ENCODE measurements around the gene PWWP2B.
A peak's percentile ranks its signal among the peaks of the same experiment; 100 is the strongest.

Gene PWWP2B

DNA sequence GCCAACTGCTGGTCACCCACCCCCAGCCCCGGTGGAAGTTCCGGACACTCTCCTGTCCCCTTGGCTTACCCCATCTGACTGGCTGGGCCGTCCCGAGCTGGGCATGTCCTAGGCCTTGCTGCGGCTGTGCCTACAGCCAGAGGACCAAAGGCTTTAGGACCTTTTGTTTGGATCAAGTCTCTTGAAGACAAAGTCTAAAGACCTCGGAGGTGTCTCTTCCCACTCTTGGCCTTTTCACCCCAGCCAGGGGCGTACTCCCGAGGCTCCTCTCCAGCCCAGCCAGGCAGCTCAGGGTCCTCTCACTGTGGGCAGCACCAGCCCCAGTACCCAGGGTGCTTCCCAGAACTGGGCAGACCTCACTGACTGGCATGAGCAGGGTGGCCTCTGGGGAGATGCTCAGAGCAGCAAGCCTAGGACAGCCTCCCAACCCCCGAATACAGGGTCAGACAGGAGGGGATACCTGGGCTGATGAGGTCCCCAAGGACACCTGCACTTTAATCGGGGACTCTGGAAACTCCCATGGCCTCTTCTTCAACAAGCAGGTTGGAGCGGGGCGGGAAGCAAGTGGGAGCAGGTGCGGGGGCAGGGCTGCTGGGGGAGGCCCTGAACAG is 2.7 kb upstream of the PWWP2B start:
- DNase-seq (ENCODE audit: low read depth in 2 of 2), result no peak

DNA sequence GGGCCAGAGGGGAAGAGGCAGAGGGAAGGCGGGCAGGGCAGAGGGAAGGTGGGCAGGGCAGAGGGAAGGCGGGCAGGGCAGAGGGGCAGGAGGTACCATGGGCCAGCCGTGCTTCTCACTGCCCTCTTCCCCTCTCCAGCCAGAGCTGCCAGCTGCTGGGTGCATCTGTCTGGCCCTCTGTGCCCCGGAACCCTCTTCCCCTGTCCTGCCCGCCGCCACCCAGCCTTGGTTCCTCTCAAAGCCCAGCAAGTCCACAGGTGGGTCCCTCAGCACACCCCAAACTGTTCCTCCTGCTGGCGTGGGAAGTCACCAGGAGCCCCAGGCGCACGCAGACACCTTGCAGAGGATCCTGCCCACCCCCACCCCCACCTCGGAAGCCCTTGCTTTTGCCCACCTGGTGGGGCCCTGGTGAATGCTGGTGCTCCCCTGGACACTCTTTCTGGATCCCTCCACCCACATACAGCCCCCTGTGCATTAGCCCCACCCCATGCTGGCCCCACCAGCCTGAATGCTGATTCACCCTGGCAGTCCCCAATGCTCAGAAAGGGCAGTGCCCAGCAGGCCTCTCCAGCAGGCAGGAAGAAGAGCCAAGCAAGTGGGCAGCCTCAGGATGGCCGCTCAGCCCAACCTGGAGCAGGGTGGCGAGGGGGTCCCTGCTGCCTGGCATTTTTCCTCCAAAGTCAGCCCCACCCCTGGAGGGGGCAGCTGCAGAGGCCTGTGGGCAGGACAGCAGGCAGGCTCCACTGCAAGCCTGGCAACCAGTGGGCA is 1.9 kb upstream of the PWWP2B start:
- DNase-seq (ENCODE audit: low read depth in 2 of 2), result no peak

DNA sequence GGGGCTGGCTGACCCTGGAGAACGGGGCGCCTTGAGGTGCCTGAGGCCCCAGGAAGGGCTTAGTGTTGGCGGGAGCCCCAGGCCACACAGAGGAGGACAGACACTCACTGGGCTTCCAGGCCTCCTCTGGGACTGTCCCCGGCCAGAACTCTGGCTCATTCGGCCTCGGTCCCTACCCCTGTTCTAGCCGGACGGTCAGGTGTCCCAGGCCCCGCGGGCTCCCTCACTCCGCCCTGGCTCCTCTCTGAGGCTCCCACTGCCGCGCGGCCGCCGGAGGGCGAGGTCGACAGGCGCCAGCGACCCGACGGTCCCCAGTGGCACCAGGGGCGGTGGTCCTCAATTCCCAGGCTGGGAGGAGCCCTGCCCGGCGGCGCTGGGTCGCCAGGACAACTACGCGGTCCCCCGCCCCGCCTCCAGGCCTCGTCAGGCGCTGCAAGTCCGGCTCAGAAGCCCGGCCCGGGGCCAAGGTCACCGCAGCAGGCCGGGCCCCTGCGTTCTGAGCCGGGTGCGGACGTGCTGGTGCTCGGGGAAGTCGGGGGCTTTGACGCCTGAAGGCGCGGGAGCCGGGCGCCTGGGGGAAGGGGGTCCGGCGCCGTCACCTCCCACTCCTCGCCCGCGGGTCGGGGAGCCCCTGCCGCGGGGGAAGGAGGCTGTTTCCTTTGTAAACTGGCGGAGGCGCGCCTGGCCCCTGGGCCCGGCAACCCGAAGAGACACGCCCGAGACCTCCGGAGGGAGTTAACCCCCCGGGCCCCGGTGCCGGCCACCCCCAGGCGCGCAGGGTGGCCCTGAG is 1.1 kb upstream of the PWWP2B start:
- no peak for DNase-seq (ENCODE audit: low read depth in 2 of 2)

DNA sequence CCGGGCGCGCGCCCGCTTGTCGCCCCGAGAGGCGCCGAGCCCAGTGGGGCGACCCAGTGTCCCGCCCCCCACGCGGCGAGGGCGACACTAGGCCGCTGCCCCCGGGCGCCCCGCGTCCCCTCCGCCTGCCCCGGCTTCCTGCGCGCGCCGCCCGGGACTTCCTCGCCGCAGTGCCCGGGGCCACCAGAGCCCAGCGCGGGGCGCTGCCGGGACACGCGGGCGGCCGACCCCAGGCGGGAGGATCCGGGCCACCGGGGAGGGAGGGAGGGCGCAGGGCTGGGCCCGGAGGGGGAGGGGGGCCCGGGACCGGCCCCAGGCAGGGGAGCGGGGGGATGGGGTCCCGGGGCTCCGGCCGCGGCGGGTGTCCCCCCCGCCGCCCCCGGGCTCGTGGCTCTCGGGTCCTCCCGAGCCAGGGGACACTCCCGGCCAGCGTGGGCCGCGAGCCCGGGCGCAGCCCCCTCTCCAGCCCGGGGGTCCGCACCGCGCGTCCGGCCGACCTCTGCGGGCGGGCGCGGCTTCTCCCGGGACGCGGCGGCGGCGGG is 435 bp upstream of the PWWP2B start:
- peak in 1 of 2 donors; percentile 25 for DNase-seq (ENCODE audit: low read depth in 2 of 2)

DNA sequence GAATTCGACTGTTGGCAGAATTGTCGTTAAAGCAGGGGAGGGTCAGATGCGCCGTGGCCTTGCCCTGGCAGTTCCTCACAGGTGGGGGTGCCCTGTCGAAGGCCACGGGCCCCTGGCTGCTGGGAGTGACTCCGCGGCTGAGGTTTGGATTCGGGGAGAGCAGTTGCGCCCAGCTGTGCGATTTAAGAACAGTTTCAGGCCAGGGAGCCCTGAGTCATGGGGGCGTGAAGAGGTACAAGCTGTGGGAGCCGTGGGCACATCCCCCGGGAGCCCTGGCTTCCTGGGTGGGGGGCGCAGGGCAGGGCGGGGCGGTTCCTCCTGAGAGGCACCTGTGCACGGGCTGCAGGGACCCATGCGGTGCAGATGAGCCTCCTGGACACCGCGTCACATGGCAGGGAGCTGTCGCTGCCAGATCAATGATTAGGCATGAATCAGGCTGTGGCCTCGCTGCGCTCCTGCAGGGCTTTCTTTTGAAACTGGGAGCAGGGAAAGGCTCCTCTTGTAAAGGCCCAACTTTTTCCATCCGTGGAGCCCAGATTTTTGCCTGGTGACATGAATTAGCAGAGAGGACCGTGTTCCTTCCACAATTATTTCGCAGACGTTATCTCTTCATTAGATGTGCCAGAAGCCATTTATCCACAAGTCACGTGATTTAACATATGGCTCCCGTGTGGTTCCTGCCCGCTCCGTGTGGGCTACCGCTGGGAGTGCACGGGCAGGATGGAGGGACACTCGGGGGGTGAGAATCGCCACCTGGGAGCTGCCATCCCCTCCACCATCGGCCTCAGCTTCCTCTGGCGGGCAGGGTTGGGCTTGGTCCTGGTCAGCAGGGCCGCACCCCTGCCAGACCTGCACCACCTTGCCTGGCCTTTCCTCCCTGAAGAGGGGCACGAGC is 918 bp downstream of the PWWP2B start:
- peak in 1 of 2 donors; percentile 25 for DNase-seq (ENCODE audit: low read depth in 2 of 2)

DNA sequence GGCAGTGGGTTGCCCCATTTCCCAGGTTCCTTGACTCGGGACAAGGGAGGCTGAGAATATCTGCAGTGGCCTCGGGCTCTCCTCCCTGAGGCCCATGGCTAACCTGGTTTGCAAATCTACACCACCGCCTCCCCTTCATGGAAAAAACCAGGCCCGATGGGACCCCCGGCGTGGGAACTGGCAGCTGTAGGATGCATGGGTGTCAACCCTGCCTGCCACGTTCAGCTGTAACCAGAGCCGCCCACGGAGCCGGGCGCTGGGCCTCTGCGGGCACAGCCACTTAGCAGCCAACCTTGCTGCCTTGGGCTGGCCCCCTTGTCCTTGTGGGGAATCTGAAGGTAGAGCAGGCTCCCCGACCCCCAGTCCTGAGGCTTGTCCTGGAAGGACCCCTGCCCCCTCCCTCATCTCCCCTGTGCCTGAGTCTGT is 1.6 kb downstream of the PWWP2B start:
- DNase-seq (ENCODE audit: low read depth in 2 of 2), result no peak

DNA sequence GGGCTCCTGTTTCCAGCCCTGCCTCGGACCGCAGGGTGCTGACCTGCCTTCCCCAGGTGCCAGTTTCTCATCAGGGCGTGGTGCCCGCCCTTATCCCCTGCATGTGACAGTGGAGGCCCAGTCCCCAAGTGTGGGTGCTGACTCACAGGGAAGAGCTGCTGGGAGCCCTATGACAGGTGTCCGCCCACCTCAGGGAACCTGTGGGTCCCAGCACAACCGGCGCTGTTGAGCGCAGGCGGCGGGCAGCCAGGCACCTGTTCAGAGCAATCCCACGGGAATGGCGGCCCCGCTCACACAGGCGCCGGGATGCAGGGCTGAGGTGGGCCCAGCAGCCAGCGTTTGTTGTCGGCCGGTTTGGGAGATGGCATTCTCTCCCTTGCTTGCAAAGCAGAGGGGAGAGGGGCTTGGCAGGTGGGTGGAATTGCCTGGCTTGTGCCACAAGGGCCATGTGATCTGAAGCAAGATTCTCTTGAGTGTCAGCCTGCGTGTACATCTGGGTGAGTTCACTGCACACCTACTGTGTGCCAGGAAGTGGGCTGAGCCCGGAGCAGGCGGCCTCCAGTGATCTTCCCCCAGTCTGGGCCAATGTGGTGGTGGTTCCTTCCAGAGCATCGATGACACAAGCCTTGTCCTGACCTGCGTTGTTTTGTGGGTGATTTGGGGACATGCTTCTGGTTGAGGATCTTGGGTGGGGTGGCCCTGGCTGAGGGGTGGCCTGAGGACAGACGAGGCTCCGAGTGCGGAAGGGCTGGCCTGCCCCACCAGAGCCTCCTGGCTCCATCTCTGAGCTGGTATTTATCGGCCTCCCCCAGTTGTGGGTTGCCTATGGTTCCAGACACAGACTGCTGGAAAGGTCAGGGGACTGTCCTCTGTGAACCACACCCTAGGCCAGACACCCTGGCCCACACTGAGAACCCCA is 2.4 kb downstream of the PWWP2B start:
- no peak for DNase-seq (ENCODE audit: low read depth in 2 of 2)

DNA sequence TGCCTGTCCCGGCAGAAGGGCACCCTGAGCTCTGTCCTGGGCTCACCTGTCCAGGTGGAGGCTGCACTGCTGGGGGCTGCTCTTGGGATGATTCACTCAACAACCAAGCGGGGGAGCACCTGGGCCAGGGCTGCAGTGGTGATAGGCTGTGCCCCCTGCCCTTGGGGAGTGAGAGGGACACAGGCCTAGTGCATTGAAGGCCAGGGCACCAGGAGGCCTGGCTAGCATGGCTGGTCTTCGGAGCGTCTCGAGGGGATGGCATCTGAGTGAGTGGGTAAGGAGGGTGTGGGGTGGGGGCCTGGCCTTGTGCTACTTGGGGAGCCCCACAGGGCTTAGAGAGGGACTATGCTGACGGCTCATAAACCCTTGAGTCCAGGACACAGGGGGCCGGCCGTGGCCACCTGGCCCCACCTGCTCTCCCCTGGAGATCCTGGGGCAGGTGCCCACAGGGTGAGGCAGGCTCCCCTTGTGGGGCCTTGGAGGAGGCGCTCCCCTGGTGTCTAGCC is 3.1 kb downstream of the PWWP2B start:
- DNase-seq (ENCODE audit: low read depth in 2 of 2), result no peak

DNA sequence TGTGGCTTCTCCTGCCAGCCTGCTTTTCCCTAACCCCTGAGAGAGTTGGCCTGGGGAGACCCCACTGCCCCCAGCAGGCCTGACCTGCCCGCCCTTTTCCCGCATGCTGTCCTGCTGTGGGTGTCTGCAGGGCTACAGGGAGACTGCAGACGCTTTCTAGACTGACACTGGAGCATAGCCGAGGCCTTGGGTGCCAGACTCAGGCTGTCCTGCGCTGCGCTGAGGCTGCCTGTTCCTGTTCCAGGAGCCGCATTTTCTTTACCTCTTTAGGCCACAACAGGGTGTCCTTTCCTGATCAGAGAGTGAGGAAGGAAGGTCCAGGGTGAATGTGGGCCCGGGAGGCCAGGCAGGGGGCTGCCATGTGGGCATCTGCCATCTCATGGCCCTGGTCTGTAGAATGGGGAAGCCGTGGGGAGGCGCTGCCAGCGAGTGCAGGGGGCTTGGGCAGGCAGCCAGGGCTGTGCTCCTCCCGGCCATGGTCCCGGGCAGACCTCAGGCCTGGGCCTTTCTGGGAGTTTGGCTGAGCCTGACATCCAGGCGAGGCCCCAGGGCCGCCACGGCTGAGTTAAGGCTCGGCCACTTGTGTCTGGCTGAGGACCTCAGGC is 3.6 kb downstream of the PWWP2B start:
- no peak for DNase-seq (ENCODE audit: low read depth in 2 of 2)

DNA sequence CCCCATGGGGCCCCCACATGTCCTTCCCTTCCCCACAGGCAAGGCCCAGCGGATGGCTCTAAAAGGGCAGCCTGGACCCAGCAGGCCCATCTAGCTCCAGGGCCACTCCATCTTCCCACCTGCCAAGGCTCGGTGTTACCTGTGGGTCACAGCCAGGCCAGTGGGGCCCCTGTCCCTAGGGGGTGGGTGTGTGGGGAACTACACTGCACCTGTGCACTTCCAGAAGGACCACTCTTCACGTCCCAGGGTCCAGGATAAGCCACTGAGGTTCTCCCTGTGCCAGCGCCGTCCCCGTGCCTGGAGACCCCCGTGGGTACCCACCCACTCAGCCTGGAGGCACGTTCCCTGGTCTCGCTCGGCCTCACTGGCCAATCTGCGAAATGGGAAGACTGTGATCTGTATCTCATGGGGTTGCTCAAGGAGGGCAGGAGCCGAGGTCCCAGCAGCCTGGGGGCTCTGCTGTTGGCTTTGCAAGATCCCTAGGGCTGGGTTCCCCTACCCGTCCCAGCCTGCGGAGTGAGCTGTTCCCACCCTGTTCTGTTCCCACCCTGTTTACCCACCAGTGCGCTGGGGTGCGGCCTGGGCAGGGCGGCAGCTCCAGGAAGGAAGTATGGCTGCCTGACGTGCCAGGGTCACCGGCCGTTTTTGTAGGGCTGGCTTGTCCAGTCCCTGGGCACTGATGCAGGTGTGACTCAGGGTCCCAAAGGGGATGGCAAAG is 4.6 kb downstream of the PWWP2B start:
- no peak for DNase-seq (ENCODE audit: low read depth in 2 of 2)

DNA sequence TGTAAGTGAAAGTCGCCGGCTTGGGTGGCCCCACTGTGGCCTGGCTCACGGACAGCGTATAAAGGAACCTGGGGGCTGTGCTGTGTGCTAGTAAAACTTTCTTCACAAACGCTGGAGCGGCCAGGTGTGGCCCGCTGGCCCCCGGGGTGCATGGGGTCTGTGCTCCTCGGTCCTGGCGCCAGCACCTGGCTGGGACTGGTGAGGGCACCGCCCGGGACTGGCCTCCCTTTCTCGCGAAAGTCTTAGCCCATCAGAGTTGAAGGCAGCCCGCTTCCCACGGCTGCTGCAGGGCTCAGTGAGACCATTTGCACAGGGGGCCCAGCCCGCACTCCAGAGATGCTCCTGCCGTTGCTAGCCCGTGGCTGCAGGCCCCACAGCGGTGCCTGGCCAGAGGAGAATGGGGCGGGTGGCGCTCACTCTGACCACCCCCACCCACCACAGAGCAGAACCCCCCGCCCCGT is 5.8 kb downstream of the PWWP2B start:
- DNase-seq (ENCODE audit: low read depth in 2 of 2), result no peak

DNA sequence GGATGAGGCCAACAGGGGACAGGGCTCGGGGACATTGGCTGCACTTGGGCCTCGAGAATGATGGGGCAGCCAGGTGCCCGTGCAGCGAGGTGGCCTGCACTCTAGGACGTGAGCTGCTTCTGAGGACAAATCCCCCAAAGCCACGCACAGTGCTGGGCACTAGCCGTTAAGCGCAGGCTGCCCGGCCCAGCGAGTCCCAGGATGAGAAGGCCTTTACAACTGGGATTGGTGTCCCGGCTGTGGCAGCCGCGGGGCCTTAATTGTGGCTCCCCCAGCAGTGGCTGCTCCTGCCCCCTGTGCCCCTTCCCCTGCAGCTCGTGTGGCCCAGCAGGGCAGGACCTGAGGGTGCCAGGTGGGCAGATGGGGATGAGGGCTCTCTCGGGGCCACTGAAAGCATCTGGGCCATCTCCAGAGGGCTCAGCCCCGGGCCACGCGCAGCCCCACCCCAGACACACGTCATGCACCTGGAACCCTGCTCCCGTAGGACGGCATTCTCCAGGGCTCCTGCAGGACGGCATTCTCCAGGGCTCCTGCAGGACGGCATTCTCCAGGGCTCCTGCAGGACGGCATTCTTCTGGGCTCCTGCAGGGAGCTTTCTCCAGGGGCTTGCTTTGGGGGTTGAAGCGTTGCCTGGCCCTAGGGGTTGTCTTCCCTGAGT is 6.6 kb downstream of the PWWP2B start:
- no peak for DNase-seq (ENCODE audit: low read depth in 2 of 2)

DNA sequence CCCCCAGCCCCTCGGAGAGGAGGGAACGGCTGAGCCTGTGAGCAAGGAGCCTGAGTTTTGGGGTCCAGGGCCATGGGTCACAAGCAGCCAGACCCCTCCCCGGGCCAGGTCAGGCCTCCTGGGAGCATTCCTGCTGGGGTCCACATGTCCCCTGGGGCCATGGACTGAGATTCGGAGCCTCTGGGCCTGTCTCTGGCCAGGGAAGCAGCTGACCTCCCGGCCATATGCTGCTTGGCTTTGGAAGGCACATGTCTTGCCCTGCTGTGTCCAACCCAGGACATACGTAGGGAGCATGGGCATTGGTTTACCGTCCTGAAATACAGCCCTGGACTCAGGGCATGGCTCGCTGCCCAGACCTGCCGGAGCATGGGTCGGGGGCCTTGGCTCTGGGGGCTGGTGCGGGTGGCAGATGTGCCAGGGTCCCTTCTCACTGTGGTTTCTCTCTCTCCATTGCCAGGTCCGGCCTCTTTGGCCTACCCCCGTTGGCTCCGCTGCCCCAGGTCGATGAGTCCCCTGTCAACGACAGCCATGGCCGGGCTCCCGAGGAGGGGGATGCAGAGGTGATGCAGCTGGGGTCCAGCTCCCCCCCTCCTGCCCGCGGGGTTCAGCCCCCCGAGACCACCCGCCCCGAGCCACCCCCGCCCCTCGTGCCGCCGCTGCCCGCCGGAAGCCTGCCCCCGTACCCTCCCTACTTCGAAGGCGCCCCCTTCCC is 7.3 kb downstream of the PWWP2B start:
- no peak for DNase-seq (ENCODE audit: low read depth in 2 of 2)

DNA sequence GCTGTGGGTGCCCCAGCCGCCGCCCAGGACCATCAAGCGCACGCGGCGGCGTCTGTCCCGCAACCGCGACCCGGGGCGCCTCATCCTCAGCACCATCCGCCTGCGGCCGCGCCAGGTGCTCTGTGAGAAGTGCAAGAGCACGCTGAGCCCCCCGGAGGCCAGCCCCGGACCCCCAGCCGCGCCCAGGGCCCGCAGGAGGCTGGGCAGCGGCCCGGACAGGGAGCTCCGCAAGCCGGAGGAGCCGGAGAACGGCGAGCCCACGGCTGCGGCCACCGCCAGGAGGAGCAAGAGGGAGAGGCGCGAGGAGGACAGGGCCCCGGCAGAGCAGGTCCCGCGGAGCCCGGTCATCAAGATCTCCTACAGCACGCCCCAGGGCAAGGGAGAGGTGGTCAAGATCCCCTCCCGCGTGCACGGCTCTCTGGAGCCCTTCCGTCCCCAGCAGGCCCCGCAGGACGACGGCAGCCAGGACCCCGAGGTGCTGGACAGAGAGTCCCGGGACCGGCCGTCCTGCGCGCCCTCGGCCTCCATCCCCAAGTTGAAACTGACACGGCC is 8.0 kb downstream of the PWWP2B start:
- DNase-seq (ENCODE audit: low read depth in 2 of 2), result no peak

DNA sequence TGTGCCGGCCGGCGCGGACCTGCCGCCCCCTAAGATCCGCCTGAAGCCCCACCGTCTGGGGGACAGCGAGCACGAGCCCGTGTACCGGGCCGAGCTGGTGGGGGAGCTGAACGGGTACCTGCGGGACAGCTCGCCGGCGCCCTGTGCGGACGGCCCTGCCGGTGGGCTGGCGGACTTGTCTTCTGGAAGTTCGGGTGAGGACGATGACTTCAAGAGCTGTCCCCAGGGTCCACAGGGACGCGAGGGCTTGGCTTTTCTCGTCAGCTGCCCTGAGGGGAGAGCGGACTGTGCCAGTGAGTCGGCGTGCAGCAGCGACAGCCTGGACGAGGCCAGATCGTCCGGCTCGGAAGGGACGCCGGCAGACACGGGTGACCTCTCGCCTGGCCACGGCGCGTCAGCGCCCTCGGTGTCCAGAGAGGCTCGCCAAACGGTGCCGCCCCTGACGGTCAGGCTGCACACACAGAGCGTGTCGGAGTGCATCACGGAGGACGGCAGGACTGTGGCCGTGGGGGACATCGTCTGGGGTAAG is 8.5 kb downstream of the PWWP2B start:
- no peak for DNase-seq (ENCODE audit: low read depth in 2 of 2)

DNA sequence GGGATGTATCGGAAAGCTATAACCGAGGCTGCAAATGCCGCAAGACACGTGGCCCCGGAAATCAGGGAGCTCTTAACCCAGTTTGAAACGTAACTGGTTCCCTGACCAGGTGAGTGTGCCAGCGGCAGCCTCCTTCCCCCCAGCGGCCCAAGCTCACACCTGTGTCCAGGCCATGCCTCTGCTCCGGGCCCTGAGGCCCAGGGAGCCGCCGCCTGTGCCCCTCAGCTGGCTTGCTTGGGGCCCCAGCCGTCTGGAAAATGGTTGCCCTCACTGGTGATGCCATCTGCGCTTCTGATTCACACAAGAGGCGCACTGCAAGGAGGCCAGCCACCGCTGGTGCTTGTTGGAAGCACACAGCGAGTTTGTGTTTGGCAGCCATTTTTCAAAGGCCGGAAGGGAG is 9.2 kb downstream of the PWWP2B start:
- DNase-seq (ENCODE audit: low read depth in 2 of 2), result no peak

DNA sequence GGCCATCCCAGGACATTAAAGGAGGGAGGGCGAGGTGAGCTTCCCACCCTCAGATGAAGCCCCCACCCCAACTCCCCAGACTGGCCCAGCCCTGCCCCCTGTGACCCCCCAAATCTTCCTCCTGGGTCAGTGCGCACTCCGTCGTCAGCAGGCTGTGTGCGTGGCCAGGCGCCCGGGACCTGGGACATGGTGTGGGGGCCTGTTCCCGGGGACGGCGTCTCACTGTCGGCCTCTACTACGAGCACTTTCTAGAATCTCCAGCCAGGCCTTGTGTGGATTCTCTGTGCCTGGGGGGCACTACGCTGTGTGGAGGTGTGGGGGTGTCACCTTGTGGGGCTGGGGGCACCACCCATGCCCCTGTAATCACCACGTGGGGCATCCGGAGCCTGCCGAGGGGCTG is 9.8 kb downstream of the PWWP2B start:
- no peak for DNase-seq (ENCODE audit: low read depth in 2 of 2)

Data from activated CD8-positive, alpha-beta memory T cell treated with anti-CD3 and anti-CD28 coated beads for 4 hours (primary cell).